OCI-M2 (cell line): ENCODE results near the gene CHRNA1.

Experiments used
- DNase-seq: peaks from one replicate; lab custom pipeline; 2025; ENCODE audit not compliant: unreplicated experiment; lab: John Stamatoyannopoulos, UW

CHRNA1 gene

DNA sequence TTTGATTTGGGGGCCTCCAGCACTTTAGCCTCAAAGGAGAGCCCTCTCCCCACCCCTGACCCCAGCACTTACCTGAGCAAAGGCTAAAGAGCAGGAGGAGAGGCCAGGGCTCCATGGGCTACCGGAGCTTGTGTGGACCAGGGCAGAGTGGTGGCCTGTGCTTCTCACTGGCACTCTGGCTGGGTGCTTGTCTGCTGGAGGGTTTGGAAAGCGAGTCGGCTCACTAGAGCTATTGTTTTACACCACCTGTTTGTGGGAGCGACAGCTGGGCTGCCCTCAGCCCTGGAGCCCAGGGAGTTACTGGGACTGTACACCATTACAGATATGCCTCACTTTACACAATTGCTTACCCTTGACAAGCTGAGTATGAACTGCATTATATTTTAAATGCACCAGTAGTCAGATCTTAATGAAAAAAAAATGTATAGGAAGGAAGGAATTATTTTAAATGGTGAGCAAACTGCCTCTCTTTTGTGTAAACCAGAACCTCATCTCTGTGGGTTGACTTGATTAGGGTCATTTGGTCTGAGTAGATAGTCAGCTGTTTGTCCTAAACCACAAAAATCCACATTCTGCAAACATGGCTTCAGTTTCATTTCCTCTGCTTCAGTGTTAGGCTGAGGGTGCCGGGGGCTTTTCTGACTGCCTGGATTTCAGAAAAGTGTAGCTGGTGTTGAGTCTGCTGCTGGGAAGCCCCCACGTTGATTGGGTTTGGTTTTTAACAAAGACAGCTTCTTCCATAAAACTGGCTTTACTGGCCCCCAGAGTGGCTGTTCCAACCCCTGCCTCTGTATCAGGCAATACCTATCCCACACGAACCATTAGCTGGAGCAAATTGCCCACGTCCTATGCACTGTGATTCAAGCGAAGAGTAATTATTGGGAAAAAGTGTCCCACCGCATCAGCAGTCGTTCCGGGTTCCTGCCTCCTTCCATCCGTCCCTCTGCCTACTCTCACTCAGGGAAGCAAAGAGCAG lies at the start of gene CHRNA1:
Gene CHRNA1, minus strand, starts transcription at position 193 of the 976 bp plus-strand sequence. Its CDS starts 78 bp downstream, at position 115.
- DNase-seq: no peak

GRCh38 chr2:174812037-174812436 lies 47.8 kb upstream of the CHRNA1 start:
- no peak for DNase-seq

GRCh38 chr2:174807931-174808330 lies 43.7 kb upstream of the CHRNA1 start:
- no peak for DNase-seq

- DNase-seq: no peak
Observed at GRCh38 chr2:174805803-174806202, 41.5 kb upstream of the CHRNA1 start.

DNA sequence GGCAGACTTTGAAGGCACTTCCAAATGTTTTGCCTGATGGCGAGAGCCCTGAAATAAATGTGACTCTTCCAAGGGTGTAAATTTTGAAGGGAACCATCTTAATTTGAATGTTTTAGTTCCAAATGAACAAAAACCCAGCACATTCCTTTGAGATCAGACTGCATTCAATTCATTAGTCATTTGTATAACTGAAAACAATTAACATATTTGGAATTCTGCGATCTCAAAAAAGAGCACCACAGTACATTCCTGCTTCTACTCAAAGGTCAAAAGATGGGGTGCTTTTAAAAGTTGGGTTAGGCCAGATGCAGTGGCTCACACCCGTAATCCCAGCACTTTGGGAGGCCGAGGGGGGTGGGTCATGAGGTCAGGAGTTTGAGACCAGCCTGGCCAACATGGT lies 38.2 kb upstream of the CHRNA1 start:
- no peak for DNase-seq

DNA sequence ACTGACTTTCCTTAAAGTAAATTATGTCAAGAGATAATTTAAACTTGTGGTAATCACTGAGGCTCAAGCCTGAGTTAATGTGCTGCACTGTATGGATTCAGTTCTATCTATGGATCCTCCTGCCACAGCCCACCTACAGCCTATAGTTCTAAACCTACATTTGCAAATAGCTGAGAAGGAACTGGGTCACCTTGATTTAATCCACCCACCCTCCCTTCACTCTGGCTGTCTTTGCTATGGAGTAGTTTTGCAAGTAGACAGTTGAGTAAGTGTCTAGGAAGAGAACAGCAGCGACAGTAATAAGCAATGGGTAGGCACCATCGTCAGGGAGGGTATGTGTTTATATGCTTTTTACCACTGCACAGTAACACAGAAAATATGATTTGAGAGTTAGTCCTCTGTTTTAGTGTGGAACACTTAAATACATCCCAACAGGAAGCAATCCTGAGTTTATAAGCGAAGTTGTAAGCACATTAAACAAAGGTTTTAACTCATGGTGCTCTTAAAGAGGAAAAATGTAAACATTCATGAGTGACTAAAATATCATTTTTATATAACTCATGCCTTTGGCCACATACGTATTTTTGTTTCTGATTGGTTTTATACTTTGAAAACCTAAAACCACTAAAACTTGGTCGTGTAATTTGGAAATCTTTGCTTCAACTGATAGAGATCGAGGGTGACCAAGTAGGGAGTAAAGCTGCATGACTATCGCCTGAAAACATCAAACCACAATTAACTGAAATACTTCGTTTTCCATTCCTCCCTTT lies 36.3 kb upstream of the CHRNA1 start:
- no peak for DNase-seq

DNA sequence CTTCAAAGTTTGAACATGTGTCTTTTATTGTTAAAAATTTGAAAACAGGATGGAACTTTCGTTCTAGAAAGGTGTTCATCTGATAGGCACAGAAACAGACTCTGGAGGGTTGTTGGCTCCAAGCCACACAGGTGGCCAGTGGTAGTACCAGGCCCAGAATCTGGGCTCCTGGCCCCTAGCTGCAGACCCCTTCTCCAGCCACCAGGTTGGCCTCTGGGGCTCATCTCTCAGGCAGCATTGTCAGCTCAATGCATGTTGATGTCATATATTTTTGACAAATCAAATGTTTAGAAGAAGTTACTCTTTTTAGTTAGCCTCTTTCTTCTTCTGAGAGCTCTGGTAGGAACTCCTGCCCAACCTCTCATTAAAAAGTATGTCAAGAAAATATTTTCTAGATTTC lies 34.5 kb upstream of the CHRNA1 start:
- no peak for DNase-seq

DNA sequence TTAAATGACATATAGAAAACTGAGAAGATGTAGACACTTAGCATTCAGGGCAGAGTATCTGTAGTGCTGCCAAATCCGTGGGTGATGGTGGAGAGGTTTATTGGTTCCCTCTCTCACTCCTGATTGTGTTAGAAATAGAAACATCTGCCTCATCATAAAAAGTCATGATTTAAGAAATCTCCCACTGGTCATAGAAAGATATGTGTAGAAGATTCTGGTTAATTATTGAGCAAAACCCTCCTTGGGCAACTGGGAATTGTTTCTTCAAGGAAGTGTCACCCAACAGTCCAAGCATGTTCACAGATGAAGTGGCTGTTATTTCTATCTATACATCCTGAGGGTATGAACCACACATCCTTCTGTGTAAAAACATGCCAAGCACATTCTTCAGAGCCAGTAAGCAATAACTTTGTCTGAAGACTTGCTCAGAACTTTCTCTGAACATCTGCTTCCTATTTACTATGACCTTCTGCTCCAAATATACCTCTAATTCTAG lies 33.6 kb upstream of the CHRNA1 start:
- no peak for DNase-seq

DNA sequence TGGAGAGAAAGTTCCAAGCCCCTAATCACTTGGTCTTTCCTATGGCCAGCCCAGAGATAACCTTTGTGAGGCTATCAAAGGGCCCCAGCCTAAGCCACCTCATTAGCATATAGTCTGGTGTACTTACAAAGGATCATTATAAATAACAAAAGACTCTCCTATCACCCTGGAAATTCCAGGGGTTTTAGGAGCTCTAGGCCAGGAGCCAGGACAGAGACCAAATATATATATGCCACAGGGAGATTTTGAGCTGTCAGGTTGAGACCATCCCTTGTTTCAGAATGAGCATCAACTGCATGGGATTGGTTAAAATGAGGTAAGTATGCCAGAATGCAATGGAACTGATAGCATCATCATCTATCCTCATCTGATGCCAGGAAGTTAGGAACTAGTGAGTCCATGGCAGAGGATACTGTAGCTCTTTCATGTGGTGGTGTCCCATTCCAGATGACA lies 32.1 kb upstream of the CHRNA1 start:
- no peak for DNase-seq

DNA sequence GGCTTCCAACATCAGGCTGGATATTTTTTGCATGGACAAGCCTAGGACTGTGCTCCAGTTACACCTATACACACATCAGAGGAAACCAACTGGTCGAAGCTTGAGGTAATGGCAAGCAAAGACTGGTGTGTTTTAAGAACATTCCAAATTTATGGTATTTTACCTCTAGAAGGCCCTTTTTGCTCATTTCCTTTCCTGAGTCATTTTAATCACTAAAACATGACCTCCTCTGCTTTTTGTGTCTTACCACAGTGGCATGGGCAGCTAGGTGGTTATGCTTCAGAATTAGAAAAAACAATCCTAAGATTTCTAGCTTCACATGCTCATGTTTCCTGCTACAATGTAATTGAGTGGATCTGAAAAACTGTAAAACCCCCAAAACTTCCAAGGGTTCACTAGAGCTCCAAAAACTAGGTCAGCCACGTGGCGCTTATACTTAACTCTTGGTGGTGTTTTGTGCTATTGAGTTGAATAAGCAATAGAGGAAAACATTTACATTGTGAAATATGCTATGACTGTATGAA lies 30.6 kb upstream of the CHRNA1 start:
- no peak for DNase-seq

DNA sequence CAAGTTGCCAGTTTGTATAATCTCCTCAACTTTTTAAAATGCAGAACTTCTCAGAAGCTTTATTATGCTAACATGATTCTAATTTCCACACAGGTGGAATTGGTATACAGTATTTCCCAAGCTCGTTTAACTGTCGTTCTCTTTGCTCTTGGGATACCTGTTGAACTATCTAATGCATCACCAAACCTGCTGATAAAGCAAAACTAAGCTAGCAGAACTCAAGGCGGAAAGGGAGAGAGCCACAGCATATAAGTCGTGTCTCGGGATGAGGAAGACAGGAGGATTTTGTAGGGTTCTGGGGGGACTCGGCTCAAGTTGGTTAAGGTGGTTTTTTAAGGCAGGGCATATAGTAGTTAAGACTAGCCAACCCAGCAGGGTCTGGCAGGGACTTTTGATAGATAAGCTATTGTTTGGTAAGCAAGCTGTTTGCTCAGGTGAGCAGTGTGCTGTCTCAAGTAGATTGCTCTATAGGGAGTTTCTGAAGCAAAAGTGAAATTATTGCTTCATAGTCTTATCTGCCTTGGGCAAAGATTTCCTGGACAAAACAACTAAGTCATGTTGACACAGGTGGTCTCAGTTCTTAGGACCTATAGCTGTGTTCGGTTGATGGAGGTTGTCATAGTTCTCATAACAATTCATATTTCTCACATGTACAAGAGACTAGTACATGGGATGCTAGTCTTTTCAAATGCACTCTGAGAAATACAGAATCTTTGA lies 28.2 kb upstream of the CHRNA1 start:
- DNase-seq: no peak

DNA sequence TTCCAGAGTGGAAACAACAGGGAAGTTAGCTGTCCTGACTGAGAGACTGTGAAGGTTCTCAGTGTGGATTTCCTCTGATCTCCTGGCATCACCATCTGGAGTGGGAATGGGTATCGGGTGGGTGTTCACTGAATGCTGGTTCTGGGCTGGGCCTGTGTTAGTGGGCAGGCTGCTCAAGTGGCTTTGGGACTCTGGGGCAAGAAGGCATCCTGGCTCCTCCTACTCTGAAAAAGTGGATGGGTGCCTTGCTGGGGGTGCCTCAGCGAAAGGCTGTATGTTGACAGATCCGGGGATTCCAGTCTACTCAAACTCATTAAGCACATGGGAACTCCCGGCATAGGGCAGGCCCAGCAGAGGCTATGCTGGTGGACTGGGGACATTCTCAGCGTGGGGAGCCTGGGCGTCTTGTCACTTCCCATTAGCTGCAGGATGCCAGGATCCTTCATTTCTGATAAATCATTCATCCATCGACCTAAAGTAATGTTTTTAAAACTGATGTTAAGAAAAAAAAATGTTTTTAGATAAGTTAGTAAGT lies 27.5 kb upstream of the CHRNA1 start:
- no peak for DNase-seq

DNA sequence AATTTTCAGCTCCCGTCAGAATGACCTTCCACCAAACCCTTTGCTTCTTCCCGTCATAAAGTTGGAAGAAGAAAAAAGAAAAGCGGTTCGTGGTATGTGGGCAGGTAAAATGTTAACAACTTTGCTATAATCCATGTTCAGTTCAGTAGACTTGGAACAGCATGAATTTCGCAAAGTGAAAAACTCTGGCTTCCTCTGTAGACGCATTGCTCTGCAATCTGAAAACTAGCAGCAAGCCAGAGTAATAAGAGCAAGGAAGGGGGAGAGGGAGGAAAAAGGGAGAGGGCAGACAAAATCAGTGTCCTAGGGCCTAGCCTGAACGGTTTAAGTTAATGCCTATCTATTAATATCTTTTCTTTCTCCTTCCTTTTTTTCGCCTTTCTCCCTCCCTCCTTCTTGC lies 26.7 kb upstream of the CHRNA1 start:
- DNase-seq: no peak

GRCh38 chr2:174789001-174789400 lies 24.7 kb upstream of the CHRNA1 start:
- no peak for DNase-seq

DNA sequence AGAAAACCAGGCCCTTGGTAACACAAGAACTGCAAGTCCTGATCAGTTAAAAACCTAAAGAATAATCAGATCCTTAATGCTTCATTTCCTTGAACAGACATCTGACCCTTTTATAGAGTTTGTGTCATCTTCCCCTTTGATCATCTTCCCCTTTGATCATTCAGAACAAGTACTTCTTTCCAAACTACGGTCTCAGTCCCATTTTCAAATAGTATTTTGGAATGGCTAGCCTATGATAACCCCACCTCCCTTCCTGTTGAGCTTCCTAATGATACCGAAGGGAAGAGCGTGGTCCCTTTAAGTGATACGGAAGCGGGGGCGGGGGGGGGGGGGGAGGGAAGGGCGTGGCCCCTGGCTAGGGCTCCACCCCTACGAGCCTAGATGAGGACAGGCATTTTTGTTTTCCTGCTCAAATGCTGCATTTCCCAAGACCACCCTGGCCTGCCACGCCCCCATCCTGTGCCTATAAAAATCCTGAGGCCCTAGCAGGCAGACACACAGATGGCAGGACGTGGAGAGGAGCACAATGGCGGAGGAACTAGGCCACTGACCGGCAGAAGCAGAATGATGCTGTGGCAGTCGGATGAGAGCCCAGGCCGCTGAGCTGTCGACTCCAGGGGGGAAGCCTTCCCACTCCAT lies 24.1 kb upstream of the CHRNA1 start:
- no peak for DNase-seq

GRCh38 chr2:174787487-174788205 lies 23.4 kb upstream of the CHRNA1 start:
- no peak for DNase-seq

- no peak for DNase-seq
Observed at GRCh38 chr2:174786066-174786725, 21.9 kb upstream of the CHRNA1 start.

- DNase-seq: no peak
Observed at GRCh38 chr2:174785481-174785880, 21.2 kb upstream of the CHRNA1 start.

DNA sequence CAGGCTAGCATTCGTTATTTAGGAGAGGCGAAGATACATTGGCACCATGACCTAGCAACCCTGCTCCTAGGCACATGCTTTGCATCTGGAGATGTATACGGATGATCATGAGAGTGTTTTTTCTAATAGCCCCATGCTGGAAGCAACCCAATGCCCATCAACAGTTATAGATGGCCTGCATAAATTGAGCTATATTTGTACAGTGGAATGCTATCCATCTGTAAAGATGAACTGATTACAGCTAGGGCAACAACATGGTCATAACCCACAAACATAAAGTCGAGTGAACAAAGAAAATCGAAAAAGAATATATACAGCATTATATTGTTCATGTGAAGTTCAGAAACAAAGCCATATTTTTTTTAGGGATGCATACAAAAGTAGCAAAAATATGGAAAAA lies 20.6 kb upstream of the CHRNA1 start:
- DNase-seq: no peak
